Brain microvascular endothelial cell (primary cell): ENCODE results near the gene PLIN5.

Experiments
- DNase-seq: peaks from one replicate; pipeline ENCODE4 v3.0.0-alpha.2; 2020
- H3K27ac ChIP-seq: fragments of 250-450 bp; sonication (Bioruptor Pico); 2 replicates; pipeline ENCODE4 v1.5.1; 2020; ENCODE audit warnings: mild to moderate bottlenecking, moderate library complexity
- H3K27me3 ChIP-seq: fragments of 250-450 bp; sonication (Bioruptor Pico); replicated peaks from 2 replicates; pipeline ENCODE4 v1.5.1; 2020; ENCODE audit warnings: mild to moderate bottlenecking
- H3K36me3 ChIP-seq: fragments of 250-450 bp; sonication (Bioruptor Pico); replicated peaks from 2 replicates; pipeline ENCODE4 v1.5.1; 2020; ENCODE audit warnings: mild to moderate bottlenecking
- H3K4me3 ChIP-seq: 2 replicates; pipeline ENCODE4 v1.5.1; 2011; ENCODE audit warnings: low read depth, mild to moderate bottlenecking, control low read depth, low read length, moderate library complexity
- CTCF ChIP-seq: IDR thresholded peaks from 2 replicates; pipeline ENCODE4 v1.5.1; 2011; ENCODE audit warnings: low read depth, mild to moderate bottlenecking, moderate library complexity, low read length, control low read depth, inconsistent platforms; ENCODE audit errors: missing control alignments
- in situ Hi-C: cut with HindIII; loops from 2 replicates; pipeline ENCODE4 v1.10.0; 2017; ENCODE audit warnings: low sequenced_read_pairs, low pct_ligation_motif_present

PLIN5 gene

GRCh38 chr19:4498694-4499093 lies 36.3 kb downstream of the PLIN5 start:
- TF ChIP-seq CTCF, result no peak
- Histone ChIP-seq H3K27ac (no peak overlapping the region), H3K27me3 (no peaks in the 10 kb centered on the region), H3K36me3 (peaks cover 70% of the 10 kb centered on the region), H3K4me3 (no peak overlapping the region)
- DNase-seq, result no peak
- in situ Hi-C loops, result no loop called here

DNA sequence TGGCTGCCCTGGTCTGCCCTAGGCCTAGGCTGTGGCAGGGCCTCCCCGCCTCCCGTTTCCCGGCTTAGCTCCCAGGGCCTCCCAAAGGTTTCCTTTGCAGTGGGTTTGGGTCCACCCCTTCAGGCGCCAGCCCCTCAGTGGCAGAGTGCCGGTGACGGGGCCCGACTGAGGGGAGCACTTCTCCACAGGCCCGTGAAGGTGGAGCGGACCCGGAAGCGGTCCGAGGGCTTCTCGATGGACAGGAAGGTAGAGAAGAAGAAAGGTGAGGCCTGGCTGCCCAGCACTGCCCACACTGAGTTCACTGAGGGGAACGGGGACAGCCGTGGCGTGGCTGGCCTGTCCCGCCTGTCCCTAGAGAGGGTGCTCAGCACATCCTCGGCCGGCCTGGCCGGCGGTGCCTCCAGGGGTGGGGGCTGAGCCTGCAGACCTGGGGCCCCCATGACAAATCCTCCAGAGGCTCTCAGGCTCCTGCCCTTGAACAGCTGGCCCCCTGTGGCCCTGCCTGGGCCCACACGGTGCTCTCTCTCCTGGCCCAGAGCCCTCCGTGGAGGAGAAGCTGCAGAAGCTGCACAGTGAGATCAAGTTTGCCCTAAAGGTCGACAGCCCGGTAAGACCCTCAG lies 37.1 kb downstream of the PLIN5 start:
- in situ Hi-C loops, result no loop called here
- Histone ChIP-seq H3K36me3 (peaks cover 74% of the 10 kb centered on the region), H3K27me3 (no peaks in the 10 kb centered on the region), H3K4me3 (no peak overlapping the region), H3K27ac (no peak overlapping the region)
- no peak for TF ChIP-seq CTCF
- no peak for DNase-seq

DNA sequence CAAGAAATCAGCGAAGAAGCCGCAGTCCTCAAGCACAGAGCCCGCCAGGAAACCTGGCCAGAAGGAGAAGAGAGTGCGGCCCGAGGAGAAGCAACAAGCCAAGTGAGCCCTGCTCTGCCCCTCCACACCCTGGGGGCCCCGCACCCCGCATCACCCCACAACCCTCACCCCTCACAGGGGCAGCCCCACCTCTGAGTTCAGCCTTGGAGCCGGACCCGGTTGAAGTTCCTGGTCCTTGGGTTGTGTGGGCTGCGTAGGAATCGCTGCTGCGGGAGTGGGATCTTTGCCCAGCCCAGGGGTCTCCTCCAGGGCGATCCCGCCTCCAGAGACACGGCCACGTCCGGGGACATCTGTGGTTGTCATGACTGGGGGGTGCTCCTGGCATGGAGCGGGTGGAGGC lies 38.7 kb downstream of the PLIN5 start:
- Histone ChIP-seq H3K4me3 (no peak overlapping the region), H3K27me3 (no peaks in the 10 kb centered on the region), H3K36me3 (peaks cover 79% of the 10 kb centered on the region), H3K27ac (no peak overlapping the region)
- TF ChIP-seq CTCF, result no peak
- no peak for DNase-seq
- in situ Hi-C loops, result no loop called here

DNA sequence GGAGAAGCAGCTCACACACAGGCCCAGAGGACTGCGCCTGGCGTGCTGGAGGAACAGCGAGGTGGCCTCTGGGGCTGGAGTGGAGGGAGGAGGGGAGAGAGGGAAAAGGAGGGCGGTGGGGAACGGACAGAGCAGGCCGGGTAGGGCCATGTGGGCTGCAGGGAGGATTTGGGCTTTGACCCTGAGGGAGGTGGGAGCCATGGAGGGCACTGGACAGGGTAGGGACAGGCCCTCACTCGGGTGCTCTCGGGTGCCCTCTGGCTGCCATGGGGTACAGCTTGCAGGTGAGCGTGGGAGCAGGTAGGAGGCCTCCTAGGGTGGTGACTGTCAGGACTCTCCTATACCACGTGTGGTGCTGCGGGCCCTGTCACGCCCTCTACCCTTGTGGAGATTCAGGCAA lies 39.6 kb downstream of the PLIN5 start:
- no peak overlapping the region for H3K27ac ChIP-seq
- H3K4me3 ChIP-seq, result no peak overlapping the region
- no peaks in the 10 kb centered on the region for H3K27me3 ChIP-seq
- H3K36me3 ChIP-seq, result peaks cover 74% of the 10 kb centered on the region
- TF ChIP-seq CTCF, result no peak
- in situ Hi-C loops, result no loop called here
- no peak for DNase-seq

- Histone ChIP-seq H3K27ac (no peak overlapping the region), H3K4me3 (no peak overlapping the region), H3K27me3 (no peaks in the 10 kb centered on the region), H3K36me3 (peaks cover 74% of the 10 kb centered on the region)
- no peak for TF ChIP-seq CTCF
- no peak for DNase-seq
- in situ Hi-C loops, result no loop called here
Observed at GRCh38 chr19:4494691-4495064, 40.3 kb downstream of the PLIN5 start.
